Glutamatergic neuron (in vitro differentiated cells): ENCODE data around the gene TMEM38A. TPM values are rescaled to one million over a fixed set of nuclear protein-coding genes. Genes with fewer than 3 reads are reported as not detected.

Experiments
- DNase-seq: peaks from one replicate; pipeline ENCODE4 v3.0.0; 2022
- H3K27ac Mint-ChIP-seq: one replicate; pipeline ENCODE4 v1.8.0; 2020; ENCODE audit warnings: mild to moderate bottlenecking, mixed read lengths, inconsistent platforms; ENCODE audit not compliant: unreplicated experiment
- H3K27me3 Mint-ChIP-seq: one replicate; pipeline ENCODE4 v1.8.0; 2020; ENCODE audit warnings: mild to moderate bottlenecking, moderate library complexity, mixed read lengths, inconsistent platforms; ENCODE audit not compliant: unreplicated experiment
- H3K36me3 Mint-ChIP-seq: one replicate; pipeline ENCODE4 v1.8.0; 2020; ENCODE audit warnings: mild to moderate bottlenecking, mixed read lengths, inconsistent platforms; ENCODE audit not compliant: unreplicated experiment
- H3K4me1 Mint-ChIP-seq: one replicate; pipeline ENCODE4 v1.8.0; 2020; ENCODE audit warnings: mild to moderate bottlenecking, low read depth, mixed read lengths, inconsistent platforms; ENCODE audit not compliant: unreplicated experiment
- H3K4me3 Mint-ChIP-seq: one replicate; pipeline ENCODE4 v1.8.0; 2020; ENCODE audit warnings: mild to moderate bottlenecking, mixed read lengths, inconsistent platforms; ENCODE audit not compliant: unreplicated experiment
- H3K9me3 Mint-ChIP-seq: one replicate; pipeline ENCODE4 v1.8.0; 2020; ENCODE audit warnings: mild to moderate bottlenecking, moderate library complexity, mixed read lengths, inconsistent platforms; ENCODE audit not compliant: unreplicated experiment
- total RNA-seq: library from RNA; stranded (reverse); fragmentation: NEBNext Ultra II Directional; extraction: Animal tissue kit (Norgen Biotek cat#: 25700); gene quantifications from one replicate; pipeline ENCODE4 v1.2.1, GENCODE V29; 2021; ENCODE audit not compliant: unreplicated experiment
- TF ChIP-seq, protein P1 (sequence below): fragments of 200-600 bp; sonication (generic); IDR thresholded peaks from one replicate; pipeline ENCODE4 v1.5.0; 2021; ENCODE audit not compliant: partially characterized antibody, unreplicated experiment

Gene TMEM38A
- total RNA-seq, 1 donor from 2014 or later: 7.1 TPM

DNA sequence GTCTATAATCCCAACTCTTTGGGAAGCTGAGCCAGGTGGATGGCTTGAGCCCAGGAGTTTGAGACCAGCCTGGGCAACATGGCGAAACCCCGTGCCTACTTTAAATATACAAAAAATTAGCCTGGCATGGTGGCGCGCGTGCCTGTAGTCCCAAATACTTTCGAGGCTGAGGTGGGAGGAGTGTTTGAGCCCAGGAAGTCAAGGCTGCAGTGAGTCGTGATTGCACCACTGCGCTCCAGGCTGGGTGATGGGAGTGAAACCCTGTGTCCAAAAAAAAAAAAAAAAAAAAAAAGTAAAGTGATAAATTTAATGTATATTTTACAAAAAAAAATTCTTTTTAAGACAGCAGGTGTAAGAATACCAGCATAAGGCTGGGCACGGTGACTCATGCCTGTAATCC is 17.6 kb downstream of the TMEM38A start:
- H3K9me3 Mint-ChIP-seq: no peaks in the 10 kb centered on the region
- no peak for DNase-seq
- TF ChIP-seq, protein P1, sequence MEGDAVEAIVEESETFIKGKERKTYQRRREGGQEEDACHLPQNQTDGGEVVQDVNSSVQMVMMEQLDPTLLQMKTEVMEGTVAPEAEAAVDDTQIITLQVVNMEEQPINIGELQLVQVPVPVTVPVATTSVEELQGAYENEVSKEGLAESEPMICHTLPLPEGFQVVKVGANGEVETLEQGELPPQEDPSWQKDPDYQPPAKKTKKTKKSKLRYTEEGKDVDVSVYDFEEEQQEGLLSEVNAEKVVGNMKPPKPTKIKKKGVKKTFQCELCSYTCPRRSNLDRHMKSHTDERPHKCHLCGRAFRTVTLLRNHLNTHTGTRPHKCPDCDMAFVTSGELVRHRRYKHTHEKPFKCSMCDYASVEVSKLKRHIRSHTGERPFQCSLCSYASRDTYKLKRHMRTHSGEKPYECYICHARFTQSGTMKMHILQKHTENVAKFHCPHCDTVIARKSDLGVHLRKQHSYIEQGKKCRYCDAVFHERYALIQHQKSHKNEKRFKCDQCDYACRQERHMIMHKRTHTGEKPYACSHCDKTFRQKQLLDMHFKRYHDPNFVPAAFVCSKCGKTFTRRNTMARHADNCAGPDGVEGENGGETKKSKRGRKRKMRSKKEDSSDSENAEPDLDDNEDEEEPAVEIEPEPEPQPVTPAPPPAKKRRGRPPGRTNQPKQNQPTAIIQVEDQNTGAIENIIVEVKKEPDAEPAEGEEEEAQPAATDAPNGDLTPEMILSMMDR: no peak
- H3K4me3 Mint-ChIP-seq: no peak overlapping the region
- peaks cover 2% of the 10 kb centered on the region for H3K27me3 Mint-ChIP-seq
- no peaks in the 10 kb centered on the region for H3K4me1 Mint-ChIP-seq
- no peak overlapping the region for H3K27ac Mint-ChIP-seq
- peaks cover 13% of the 10 kb centered on the region for H3K36me3 Mint-ChIP-seq

GRCh38 chr19:16679811-16680210 is 18.9 kb downstream of the TMEM38A start:
- Mint-ChIP-seq H3K4me3 (no peak overlapping the region), H3K4me1 (no peaks in the 10 kb centered on the region), H3K9me3 (no peaks in the 10 kb centered on the region), H3K27ac (no peak overlapping the region), H3K36me3 (peaks cover 13% of the 10 kb centered on the region), H3K27me3 (peaks cover 5% of the 10 kb centered on the region)
- no peak for DNase-seq
- TF ChIP-seq, protein P1: no peak

GRCh38 chr19:16682539-16682938 is 21.6 kb downstream of the TMEM38A start:
- TF ChIP-seq, protein P1: no peak
- no peak for DNase-seq
- Mint-ChIP-seq H3K9me3 (no peaks in the 10 kb centered on the region), H3K27ac (no peak overlapping the region), H3K4me3 (no peak overlapping the region), H3K36me3 (peaks cover 13% of the 10 kb centered on the region), H3K27me3 (peaks cover 5% of the 10 kb centered on the region), H3K4me1 (no peaks in the 10 kb centered on the region)

DNA sequence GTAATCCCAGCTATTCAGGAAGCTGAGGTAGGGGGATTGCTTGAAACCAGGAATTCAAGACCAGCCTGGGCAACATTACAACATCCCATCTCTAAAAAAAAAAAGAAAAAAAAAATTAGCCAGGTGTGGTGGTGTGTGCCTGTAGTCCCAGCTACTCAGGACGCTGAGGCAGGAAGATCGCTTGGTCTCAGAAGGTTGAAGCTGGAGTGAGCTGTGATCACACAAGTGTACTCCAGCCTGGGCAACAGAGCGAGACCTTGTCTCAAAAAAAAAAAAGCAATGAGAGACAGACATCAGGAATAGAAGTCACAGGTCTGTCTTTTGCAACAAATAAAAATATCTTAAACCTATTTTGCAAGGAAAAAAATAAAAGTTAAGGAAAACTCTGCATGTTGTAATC is 23.3 kb downstream of the TMEM38A start:
- Mint-ChIP-seq H3K27me3 (peaks cover 5% of the 10 kb centered on the region), H3K4me3 (no peak overlapping the region), H3K27ac (no peak overlapping the region), H3K9me3 (no peaks in the 10 kb centered on the region), H3K4me1 (no peaks in the 10 kb centered on the region), H3K36me3 (peaks cover 13% of the 10 kb centered on the region)
- DNase-seq: no peak
- TF ChIP-seq, protein P1: no peak

DNA sequence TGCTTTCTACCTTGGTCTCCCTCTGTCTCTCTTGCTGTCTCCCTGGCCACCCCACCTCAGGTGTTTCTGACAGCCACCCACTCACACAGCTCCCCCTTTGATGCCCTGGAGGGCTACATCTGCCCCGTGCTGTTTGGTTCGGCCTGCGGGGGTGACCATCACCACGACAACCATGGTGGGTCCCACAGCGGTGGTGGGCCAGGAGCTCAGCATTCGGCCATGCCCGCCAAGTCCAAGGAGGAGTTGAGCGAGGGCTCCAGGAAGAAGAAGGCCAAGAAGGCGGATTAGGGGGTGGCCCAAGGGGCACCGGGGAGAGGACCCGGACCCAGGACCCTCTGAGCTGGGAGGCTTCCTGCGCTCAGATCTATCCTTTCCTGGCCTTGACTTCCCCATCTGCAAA is 27.1 kb downstream of the TMEM38A start:
- Mint-ChIP-seq H3K27me3 (peaks cover 5% of the 10 kb centered on the region), H3K27ac (no peak overlapping the region), H3K4me1 (no peaks in the 10 kb centered on the region), H3K36me3 (no peaks in the 10 kb centered on the region), H3K4me3 (no peak overlapping the region), H3K9me3 (peaks cover 2% of the 10 kb centered on the region)
- no peak for DNase-seq
- TF ChIP-seq, protein P1: no peak
